ENCODE measurements around the gene MRGPRX3. TPM values are rescaled to one million over a fixed set of nuclear protein-coding genes. Genes with fewer than 3 reads are reported as not detected.
"Not testable (repeated sequence)": the region's sequence is repeated elsewhere in the genome, so short reads cannot be mapped to it uniquely, and the experiment has no call there.

The MRGPRX3 gene
- polyA plus RNA-seq (ENCODE audit: insufficient read length in 3 of 3), result not detected

DNA sequence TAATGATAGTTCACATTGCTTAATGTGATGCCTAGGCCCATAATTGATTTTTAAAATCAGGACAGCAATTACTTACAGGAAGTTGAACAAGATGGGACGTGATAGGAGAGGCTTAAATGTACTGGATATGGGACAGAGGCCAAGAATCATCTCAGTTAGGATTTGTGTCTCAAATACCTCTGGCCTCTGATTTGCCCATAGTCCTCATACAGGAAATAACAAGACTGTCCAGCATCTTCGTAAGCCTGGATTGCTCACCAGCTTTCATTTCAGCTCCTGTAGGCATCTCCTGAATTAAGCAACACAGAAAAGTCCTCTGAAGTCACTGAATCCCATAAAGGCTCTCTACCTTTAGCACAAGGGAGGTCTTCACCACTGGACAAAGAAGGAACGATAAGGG, at the start of gene MRGPRX3:
TSS of gene MRGPRX3 (plus strand) at position 231 of the 400 bp plus-strand sequence. CDS start 4,632 bp downstream, outside the sequence.
- no peak for DNase-seq (ENCODE audit: low read depth in 3 of 3, low spot score in 2 of 3)

DNA sequence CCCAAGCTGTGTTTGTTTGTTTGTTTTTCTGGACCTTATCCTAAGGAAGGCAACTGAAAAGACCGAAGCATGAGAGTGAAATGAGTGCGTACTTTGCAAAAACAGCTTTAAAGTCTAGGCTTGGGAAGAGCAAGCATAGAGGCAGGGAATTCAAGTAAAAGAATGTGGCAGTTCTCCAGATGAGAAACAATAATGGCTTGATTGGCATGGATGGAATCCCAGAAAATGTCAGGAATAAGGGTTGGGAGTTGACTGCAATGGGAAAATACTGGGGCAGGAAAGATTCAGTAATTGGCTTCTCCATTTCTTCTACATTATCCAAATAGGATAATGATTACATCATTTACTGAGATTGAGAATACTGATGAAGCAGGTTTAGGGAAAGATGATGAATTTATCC, 44.0 kb upstream of the MRGPRX3 start:
- no peak for DNase-seq (ENCODE audit: low read depth in 3 of 3, low spot score in 2 of 3)

DNA sequence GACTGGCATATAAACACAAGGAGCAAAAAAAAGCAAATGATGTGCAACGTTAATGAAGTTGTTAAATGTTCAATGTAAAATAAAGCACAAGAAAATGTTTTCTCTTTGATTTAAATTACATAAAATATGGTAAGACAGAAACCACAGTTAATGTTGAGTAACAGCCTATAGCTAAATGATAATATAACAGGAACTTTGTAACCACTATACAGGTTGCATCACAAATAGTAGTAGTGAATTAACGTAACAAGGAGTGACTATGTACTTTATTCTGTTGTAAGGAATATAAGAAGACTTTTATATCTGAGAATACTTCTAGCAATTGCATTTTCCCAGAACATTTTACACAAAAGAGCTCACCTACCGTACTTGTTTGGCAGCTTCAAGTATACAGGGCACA, 43.4 kb upstream of the MRGPRX3 start:
- no peak for DNase-seq (ENCODE audit: low read depth in 3 of 3, low spot score in 2 of 3)

DNA sequence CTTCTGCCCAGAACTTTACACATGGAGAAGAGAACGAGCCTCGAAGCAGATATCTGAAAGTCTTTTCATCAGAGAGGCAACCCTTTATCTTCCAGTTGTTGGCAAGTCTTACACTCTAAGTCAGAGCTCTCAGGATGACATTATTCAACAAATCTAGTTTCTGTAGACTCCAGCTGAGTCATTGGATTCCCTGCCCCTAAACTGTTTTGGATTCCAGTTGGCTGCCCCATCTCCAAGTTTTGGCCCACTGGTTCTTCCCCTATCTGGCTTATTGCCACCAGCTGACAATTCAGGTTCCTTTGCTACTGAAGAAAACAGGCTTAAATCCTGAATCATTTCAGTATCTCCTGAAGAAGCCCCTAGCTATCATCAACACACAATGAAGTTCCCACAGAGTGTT, 40.6 kb upstream of the MRGPRX3 start:
- no peak for DNase-seq (ENCODE audit: low read depth in 3 of 3, low spot score in 2 of 3)

DNA sequence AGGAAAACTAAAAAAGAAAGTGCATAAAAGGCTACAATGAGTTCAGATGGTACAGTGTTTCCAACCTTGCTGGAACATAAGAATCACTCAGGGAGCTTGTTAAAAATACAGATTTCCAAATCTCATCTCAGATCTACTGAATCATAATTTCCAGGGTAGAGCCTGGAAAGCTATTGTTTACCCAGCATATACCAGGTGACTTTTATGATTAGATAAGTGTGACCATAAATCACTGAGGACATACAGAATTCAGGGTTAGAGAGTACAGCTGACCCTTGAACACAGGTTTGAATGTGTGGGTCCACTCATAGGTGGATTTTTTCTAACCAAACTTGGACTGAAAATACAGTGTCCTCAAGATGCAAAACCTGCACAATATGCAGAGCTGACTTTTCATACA, 38.4 kb upstream of the MRGPRX3 start:
- no peak for DNase-seq (ENCODE audit: low read depth in 3 of 3, low spot score in 2 of 3)

DNA sequence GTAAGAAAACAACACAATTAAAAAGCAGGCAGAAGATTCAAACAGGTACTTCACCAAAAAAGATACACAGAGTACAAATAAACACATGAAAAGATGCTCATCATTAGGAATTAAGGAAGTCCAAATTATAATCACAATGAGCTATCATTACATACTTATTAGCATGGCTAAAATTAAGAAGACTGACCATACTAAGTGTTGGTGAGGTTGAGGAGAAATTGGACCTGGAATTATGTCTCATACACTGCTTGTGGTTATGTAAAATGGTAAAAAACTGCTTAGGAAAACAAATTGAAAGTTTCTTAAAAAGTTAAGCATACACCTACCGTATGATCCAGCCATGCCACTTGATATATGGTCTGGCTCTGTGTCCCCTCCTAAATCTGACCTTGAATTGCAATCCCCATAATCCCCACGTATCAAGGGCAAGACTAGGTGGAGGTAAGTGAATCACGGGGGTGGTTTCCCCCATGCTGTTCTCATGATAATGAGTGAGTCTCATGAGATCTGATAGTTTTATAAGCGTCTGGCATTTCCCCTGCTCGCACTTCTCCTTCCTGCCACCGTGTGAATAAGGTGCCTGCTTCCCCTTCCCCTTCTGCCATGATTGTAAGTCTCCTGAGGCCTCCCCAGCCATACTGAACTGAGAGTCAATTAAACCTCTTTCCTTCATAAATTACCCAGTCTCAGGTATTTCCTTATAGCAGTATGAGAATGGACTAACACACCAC, 31.3 kb upstream of the MRGPRX3 start:
- DNase-seq (ENCODE audit: low read depth in 3 of 3, low spot score in 2 of 3), result no peak

DNA sequence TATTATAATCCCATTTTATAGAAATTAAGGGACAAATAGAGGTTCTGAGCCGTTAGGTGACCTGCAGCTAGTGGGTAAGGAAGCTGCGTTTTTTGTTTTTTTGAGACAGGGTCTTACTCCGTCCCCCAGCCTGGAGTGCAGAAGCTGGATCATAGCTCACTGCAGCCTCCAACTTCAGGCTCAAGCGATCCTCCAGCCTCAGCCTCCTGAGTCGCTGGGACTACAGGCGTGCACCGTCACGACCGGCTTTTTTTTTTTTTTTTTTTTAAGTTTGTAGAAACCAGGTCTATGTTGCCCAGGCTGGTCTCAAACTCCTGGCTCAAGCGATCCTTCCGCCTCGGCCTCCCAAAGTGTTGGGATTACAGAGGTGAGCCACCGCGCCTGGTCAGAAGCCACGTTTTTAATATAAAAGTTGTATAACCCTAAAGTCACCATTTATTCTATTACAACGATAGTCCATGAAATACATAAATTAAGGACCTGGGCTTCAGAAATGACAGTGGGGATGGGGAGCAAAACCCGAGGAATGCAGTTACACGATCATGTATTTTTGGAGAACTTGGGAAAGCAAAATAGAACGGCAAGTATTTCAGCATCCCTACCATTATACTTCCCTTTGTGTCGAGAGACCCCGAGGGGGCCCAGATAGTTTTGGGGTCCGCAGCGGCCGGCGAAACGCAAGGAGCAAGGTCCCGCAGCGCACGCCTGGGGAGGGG, 27.1 kb upstream of the MRGPRX3 start:
- no peak for DNase-seq (ENCODE audit: low read depth in 3 of 3, low spot score in 2 of 3)

DNA sequence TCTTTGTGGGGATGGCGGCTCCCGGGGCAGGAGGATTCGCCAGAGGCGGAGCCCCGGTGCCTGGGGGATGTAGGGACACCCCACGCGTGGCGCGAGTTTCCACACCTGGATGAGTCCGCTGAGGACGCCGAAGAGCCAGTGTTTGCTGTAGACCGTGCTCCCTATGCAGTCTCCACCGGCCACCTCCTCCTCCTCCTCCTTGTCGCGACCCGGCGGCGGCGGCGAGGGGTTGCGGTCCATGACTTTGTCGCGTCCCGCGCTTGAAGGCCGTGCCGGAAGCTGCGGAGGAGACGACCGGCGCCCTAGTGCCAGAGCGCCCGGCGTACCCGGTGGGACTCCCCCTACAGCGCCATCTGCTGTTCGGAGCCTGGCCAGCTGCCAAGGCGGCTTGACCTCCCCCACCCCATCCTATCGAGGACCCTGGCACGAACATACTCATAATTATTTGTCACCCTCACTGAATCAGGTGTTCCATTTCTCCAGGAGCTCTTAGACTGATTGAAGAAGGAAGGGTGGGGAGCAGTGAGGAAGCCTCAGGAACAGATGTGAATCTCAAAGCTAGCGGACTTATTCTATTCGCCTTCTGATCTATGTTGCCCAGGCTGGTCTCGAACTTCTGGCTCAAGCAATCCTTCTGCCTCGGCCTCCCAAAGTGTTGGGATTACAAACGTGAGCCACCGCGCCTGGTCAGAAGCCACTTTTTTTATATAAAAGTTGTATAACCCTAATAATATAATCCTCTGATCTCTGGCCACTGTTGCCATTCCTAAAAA, 26.4 kb upstream of the MRGPRX3 start, which contains the start of gene SAAL1:
TSS of gene SAAL1 (minus strand) at position 281 of the 773 bp plus-strand sequence. CDS start at position 240, 41 bp downstream.
- peak; percentile 54 to 65 (median 62) for DNase-seq (ENCODE audit: low read depth in 3 of 3, low spot score in 2 of 3)

DNA sequence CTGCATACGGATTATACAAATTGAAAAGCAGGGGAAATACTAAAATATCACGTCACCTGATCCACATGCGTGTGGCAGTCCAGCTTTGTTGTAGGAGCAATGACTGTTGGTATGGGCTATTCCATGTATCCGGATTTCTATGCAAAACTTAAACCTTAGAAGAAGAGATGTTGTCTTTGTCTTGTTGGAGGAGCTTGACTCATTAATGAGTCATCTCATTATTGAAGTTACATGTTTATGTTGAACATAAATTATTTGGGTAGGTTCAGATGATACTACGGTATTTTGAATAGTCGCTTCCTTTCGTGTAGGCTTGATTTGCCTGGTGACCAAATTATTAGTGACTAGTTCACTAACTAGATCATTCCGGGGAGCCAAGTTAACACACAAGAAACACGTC, 25.7 kb upstream of the MRGPRX3 start:
- DNase-seq (ENCODE audit: low read depth in 3 of 3, low spot score in 2 of 3), result no peak

DNA sequence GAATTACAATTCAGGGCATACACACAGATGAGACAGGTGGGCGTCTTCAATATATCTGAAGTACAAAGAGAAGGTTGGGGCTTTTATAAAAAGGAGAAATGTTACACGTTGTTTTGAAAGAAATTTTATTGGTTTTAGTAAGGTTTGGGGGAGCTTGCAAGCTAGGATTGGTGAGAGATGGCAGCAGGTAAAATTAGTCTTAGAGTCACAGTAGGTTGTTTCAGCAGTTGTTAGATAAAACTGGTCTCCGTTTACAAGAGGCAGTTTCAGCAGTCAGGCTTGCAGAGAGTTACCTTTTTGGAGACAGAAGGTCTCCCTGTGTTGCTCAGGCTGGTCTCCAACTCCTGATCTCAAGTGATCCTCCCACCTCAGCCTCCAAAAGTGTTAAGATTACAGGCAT, 24.1 kb upstream of the MRGPRX3 start:
- DNase-seq (ENCODE audit: low read depth in 3 of 3, low spot score in 2 of 3), result no peak

DNA sequence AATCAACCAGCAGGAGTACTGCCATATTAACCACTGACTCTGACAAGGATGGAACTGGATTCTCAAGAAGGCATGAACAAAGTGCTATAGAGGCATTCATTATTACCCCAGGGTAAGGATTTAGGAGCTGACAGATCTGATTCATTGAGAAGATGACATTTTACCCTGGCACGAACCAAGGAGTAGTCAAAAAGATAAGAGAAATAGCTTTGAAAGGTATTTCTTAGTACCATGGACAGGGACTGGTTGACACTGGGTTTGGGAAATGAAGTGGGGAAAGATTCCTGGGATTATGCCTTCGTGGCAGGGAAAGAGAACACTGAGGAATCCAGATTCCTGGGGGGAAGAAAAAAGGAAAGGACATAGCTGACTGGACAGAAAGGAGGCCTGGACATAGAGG, 21.4 kb upstream of the MRGPRX3 start:
- no peak for DNase-seq (ENCODE audit: low read depth in 3 of 3, low spot score in 2 of 3)

DNA sequence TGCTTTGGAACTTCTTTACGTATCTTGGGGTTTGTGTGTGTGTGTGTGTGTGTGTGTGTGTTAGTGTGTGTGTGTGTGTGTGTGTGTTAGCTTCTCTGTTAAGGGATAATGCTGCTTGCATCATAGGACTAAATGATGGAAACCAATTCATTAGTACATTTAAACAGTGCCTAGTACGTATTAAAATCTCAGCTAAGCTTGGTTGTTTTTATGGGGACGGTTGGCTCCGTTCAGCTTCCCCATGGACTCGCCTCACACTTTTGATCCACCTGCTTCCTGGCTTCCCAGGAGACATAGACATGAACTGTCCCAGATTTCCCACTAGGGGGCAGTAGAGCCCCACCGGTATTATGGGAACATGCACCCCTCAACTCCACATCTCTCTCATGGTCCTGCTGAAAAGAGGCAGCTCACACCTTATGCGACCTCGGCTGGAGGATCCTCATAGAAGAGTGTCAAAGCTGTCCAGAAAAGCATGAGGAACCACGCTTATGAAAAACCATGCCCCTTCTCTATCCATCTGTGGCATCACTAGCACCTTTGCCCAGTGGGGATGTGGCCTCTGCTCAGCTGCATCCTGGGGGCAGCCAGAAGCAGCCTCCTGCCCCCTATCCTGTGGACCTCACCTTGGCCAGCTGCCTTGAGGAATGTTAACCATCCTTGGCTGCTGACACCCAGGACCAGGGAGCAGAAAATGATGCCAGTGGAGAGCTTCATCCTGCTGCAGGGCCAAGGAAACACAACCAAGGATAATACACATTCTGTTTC, 16.8 kb upstream of the MRGPRX3 start:
- peak in 2 of 3 donors; percentile 38 to 47 for DNase-seq (ENCODE audit: low read depth in 3 of 3, low spot score in 2 of 3)

DNA sequence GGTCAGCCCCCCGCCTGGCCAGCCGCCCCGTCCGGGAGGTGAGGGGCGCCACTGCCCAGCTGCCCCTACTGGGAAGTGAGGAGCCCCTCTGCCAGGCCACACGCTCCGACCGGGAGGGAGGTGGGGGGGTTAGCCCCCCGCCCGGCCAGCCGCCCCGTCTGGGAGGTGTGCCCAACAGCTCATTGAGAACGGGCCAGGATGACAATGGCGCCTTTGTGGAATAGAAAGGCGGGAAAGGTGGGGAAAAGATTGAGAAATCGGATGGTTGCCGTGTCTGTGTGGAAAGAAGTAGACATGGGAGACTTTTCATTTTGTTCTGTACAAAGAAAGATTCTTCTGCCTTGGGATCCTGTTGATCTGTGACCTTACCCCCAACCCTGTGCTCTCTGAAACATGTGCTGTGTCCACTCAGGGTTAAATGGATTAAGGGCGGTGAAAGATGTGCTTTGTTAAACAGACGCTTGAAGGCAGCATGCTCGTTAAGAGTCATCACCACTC, 11.0 kb upstream of the MRGPRX3 start:
- not testable (repeated sequence) for DNase-seq (ENCODE audit: low read depth in 3 of 3, low spot score in 2 of 3)

DNA sequence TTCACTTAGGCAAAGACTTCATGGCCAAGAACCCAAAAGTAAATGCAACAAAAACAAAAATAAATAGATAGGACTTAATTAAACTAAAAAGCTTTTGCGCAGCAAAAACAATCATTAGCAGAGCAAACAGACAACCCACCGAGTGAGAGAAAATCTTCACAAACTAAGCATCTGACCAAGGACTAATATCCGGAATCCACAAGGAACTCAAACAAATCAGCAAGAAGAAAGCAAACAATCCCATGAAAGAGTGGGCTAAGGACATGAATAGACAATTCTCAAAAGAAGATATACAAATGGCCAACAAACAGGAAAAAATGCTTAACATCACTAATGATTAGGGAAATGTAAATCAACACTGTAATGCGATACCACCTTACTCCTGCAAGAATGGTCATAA, 1.3 kb upstream of the MRGPRX3 start:
- not testable (repeated sequence) for DNase-seq (ENCODE audit: low read depth in 3 of 3, low spot score in 2 of 3)

DNA sequence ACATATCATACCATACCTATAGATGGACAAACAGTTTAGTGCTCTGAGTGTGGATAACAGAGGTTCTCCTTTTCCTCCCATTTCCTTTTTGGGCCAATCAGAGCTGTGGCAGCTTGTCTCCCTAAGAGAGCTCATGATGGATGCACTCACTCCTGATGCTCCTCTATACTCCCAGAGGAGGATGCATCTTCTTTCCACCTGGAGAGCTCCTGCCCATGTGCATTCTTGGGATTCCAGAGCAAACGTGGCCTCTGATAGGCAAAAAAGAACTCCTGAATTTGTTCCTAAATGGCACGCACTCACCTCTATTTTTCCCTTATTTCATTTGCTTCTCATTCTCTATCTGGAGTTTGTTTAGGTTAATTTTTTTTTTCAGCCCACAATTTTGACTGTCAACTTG, 2.9 kb downstream of the MRGPRX3 start:
- no peak for DNase-seq (ENCODE audit: low read depth in 3 of 3, low spot score in 2 of 3)

DNA sequence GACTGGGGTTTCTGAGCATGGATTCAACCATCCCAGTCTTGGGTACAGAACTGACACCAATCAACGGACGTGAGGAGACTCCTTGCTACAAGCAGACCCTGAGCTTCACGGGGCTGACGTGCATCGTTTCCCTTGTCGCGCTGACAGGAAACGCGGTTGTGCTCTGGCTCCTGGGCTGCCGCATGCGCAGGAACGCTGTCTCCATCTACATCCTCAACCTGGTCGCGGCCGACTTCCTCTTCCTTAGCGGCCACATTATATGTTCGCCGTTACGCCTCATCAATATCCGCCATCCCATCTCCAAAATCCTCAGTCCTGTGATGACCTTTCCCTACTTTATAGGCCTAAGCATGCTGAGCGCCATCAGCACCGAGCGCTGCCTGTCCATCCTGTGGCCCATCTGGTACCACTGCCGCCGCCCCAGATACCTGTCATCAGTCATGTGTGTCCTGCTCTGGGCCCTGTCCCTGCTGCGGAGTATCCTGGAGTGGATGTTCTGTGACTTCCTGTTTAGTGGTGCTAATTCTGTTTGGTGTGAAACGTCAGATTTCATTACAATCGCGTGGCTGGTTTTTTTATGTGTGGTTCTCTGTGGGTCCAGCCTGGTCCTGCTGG, 4.9 kb downstream of the MRGPRX3 start:
- DNase-seq (ENCODE audit: low read depth in 3 of 3, low spot score in 2 of 3), result no peak

DNA sequence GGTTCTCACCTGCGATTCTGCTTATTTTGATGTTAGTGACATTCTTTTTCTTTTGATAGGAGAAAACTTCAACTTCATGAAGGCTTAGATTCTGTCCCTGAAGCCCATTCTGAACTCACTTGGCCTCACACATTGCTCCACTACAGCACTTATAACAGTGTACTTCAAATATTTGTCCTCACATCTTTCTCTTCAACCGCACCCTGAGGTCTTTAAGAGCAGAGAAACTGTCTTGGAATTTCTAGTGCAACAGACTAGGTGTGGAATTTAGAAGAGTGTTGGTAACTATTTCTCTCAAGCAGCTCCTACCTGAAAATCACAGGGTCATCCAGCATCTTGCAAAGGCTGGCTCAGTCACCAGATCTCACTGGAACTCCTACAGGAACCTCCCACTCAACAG, 7.8 kb downstream of the MRGPRX3 start:
- DNase-seq (ENCODE audit: low read depth in 3 of 3, low spot score in 2 of 3), result no peak

DNA sequence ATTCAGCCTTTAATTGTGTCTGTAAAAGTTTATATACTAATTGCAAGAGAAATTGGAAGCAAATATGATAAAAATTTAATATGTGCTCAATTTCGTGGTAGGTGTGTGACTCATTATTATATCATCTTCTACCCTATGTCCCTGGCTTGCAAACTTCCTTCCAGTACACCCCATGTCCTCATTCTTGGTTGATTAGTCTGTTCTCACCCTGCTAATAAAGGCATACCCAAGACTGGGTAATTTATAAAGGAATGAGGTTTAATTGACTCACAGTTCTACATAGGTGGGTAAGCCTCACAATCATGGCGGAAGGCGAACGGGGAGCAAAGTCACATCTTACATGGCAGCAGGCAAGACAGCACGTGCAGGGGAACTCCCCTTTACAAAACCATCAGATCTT, 11.9 kb downstream of the MRGPRX3 start:
- no peak for DNase-seq (ENCODE audit: low read depth in 3 of 3, low spot score in 2 of 3)

DNA sequence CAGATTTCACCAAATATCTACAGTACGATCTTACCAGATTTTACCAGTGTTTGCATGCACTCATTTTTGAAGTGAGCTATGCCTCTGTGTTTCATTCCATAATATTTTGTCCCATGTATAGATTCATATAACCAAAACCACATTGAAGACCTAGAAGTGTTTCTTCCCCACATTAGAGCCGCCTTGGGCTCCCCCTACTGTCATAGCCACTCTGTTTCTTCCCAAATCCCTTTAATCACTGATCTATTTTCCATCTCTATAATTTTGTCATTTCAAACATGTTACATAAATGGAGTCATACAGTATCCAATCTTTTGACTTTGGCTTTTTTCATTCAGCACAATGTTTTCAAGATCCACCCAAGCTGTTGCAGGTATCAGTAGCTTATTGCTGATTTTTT, 12.7 kb downstream of the MRGPRX3 start:
- no peak for DNase-seq (ENCODE audit: low read depth in 3 of 3, low spot score in 2 of 3)

DNA sequence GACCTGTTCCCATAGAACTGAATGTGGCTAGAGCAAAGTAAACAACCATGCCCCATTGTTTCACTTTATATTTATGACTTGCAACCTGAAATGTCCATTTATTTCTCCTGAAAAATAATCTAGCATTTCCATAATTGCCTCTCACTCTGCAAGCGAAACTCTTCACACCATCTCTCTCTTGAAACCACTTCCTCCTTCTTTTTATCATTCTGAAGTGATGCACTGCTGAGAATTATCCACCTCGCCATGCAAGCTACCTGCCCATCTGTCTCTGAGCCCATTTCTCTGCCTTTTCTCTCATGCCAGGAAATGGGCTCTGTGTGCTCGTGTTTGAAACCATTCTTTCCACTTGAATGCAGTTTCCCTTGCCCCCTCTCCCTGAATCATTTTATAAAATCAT, 13.5 kb downstream of the MRGPRX3 start:
- no peak for DNase-seq (ENCODE audit: low read depth in 3 of 3, low spot score in 2 of 3)
